ENCODE results near the gene SIL1. TPM values are rescaled to one million over a fixed set of nuclear protein-coding genes. Genes with fewer than 3 reads are reported as not detected.

SIL1 gene
- total and polyA plus RNA-seq, 2 of the 8 experiments (the other 6 are each of a cell fraction or from before 2014, with no cell fraction given), result 8.3 to 12.8 TPM

DNA sequence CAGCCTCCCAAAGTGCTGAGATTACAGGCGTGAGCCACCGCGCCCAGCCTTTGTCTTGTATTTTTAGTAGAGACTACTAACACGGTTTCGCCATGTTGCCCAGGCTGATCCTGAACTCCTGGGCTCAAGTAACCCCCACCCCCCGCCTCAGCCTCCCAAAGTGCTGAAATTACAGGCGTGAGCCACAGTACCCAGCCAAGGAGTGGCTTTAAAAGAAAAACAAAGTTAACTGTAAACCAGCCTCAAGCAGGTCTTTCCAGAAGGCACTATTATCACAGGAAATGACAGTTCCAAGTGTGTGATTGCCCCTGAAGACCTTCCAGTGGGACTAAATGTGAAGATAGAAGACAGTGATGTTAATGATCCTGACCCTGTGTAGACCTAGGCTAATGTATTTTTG is 31.1 kb downstream of the SIL1 start:
- H2AFZ ChIP-seq (ENCODE audit: low read length), result no peak overlapping the region
- H4K20me1 ChIP-seq (replicated peaks in 1 of 2; ENCODE audit: control insufficient read depth in 1 of 2, insufficient read depth in 2 of 2, low read length in 2 of 2), result no peaks in the 10 kb centered on the region
- H3K23me2 ChIP-seq (ENCODE audit: low read depth, low read length), result no peaks in the 10 kb centered on the region; the same call in 1 of the 2 replicates
- FAIRE-seq, result no peak
- H3K79me2 ChIP-seq (ENCODE audit: control insufficient read depth in 1 of 2, insufficient read depth in 2 of 2, low read length in 2 of 2), result no peaks in the 10 kb centered on the region
- H3K56ac ChIP-seq (replicated peaks; ENCODE audit: insufficient read length, low read depth, low read length), result no peak overlapping the region
- H3K4ac ChIP-seq (replicated peaks; ENCODE audit: insufficient read length, low read depth, low read length), result no peak overlapping the region
- CTCF ChIA-PET (ENCODE audit: partially characterized antibody), result interaction anchor here (0.9 to 1.2 kb wide), 2 partner anchors 9 to 12 kb away, joined by 4 read pairs; no protein-coding TSS in a partner anchor
- no peak overlapping the region for H3K18ac ChIP-seq (ENCODE audit: extremely low read depth, low read length)
- DNase-seq (ENCODE audit: low read depth in 1 of 2, low spot score in 2 of 2), result no peak
- no peak overlapping the region for H3K23ac ChIP-seq (ENCODE audit: insufficient read length)
- H3K79me1 ChIP-seq (ENCODE audit: low read depth, low read length), result no peaks in the 10 kb centered on the region
- H3K27me3 ChIP-seq (replicated peaks in 1 of 4; ENCODE audit: control insufficient read depth in 3 of 4, extremely low read depth in 1 of 4, insufficient read depth in 3 of 4, low read length in 3 of 4), result no peaks in the 10 kb centered on the region
- WGBS, 2 experiments (ENCODE audit: extremely low coverage in 1 of 2, insufficient coverage in 1 of 2, insufficient read length in 1 of 2, insufficient replicate concordance in 2 of 2, low coverage in 1 of 2, low lambda C conversion rate in 2 of 2, missing lambda C conversion rate in 1 of 2), result 76% methylated on average over 7 of the region's 7 CpGs; no CpG with 5 or more reads in 1 of the 2 experiments
- no peaks in the 10 kb centered on the region; a peak in 1 of 8 replicates for H3K36me3 ChIP-seq (ENCODE audit: control insufficient read depth in 2 of 4, insufficient read depth in 4 of 4, low read length in 3 of 4)
- H3K4me2 ChIP-seq (ENCODE audit: insufficient read depth in 1 of 2, low read depth in 2 of 2, low read length in 2 of 2), result no peak overlapping the region
- H2BK12ac ChIP-seq (ENCODE audit: low read depth, low read length), result no peak overlapping the region
- no peak overlapping the region for H4K91ac ChIP-seq (replicated peaks; ENCODE audit: insufficient read length, low read length)
- no peak overlapping the region for H3K14ac ChIP-seq (ENCODE audit: insufficient read length)
- H3K27ac ChIP-seq (ENCODE audit: low read depth, low read length), result no peak overlapping the region
- H2AK5ac ChIP-seq (ENCODE audit: low read depth, low read length), result no peak overlapping the region
- no peak overlapping the region for H2BK120ac ChIP-seq (replicated peaks; ENCODE audit: low read depth, low read length)
- no peak overlapping the region for H2BK15ac ChIP-seq (ENCODE audit: low read length)
- H3K4me1 ChIP-seq (replicated peaks in 1 of 4; ENCODE audit: control insufficient read depth in 3 of 4, insufficient read depth in 4 of 4, low read length in 3 of 4), result peaks cover 0 to 6% (median 3%) of the 10 kb centered on the region in 4 experiments; a peak in 2 of 7 replicates
- H3K9me3 ChIP-seq (ENCODE audit: insufficient read depth in 2 of 2, low read depth in 1 of 2, low read length in 1 of 2), result peaks cover 3 to 9% of the 10 kb centered on the region in 2 experiments; a peak in 2 of 4 replicates
- H3K9ac ChIP-seq (replicated peaks in 1 of 4; ENCODE audit: extremely low read depth in 1 of 4, low read depth in 3 of 4, low read length in 3 of 4), result no peak overlapping the region
- H2BK5ac ChIP-seq (ENCODE audit: low read depth, low read length), result no peak overlapping the region
- no peak overlapping the region for H3K4me3 ChIP-seq (ENCODE audit: extremely low read depth in 1 of 4, insufficient read depth in 2 of 4, low read depth in 3 of 4, low read length in 4 of 4)
- H2BK20ac ChIP-seq (ENCODE audit: low read length), result no peak overlapping the region
- POLR2A ChIA-PET (ENCODE audit: partially characterized antibody), result interaction anchor here (1.0 to 1.2 kb wide), 2 partner anchors 109 to 204 kb away, joined by 4 read pairs; no protein-coding TSS in a partner anchor
- H4K8ac ChIP-seq (ENCODE audit: extremely low read depth, insufficient read depth, low read length), result no peak overlapping the region
- no peak overlapping the region for H4K5ac ChIP-seq (ENCODE audit: insufficient read length, low read depth, low read length)
- TF ChIP-seq YY1 (IDR thresholded peaks at IDR 0.05; ENCODE audit: low read depth, low read length) (no peak), TAF1 (IDR thresholded peaks at IDR 0.05; ENCODE audit: low read depth, low read length) (no peak), SRF (IDR thresholded peaks at IDR 0.05; ENCODE audit: low read depth, low read length) (no peak), POLR2A (IDR thresholded peaks at IDR 0.05; ENCODE audit: control extremely low read depth in 1 of 2, low read depth in 2 of 2, low read length in 2 of 2) (no peak), BRCA1 (IDR thresholded peaks at IDR 0.05; ENCODE audit: low read depth, low read length) (no peak), POU5F1 (IDR thresholded peaks at IDR 0.05; ENCODE audit: low read depth, low read length) (no peak), RFX5 (IDR thresholded peaks at IDR 0.05; ENCODE audit: borderline replicate concordance, low read depth, low read length) (no peak), CHD2 (IDR thresholded peaks at IDR 0.05; ENCODE audit: low read length) (no peak), KDM5A (IDR thresholded peaks at IDR 0.05; ENCODE audit: low read length) (no peak), CREB1 (IDR thresholded peaks at IDR 0.05) (no peak), SP2 (IDR thresholded peaks at IDR 0.05; ENCODE audit: low read length) (no peak), NANOG (IDR thresholded peaks at IDR 0.05; ENCODE audit: insufficient read depth, low read depth, low read length, poor library complexity, severe bottlenecking) (no peak), HDAC2 (IDR thresholded peaks at IDR 0.05; ENCODE audit: borderline replicate concordance in 1 of 2, low read depth in 2 of 2, low read length in 2 of 2) (no peak)
- TF ChIP-seq, protein P1, sequence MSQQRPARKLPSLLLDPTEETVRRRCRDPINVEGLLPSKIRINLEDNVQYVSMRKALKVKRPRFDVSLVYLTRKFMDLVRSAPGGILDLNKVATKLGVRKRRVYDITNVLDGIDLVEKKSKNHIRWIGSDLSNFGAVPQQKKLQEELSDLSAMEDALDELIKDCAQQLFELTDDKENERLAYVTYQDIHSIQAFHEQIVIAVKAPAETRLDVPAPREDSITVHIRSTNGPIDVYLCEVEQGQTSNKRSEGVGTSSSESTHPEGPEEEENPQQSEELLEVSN (IDR thresholded peaks at IDR 0.05), result no peak
- TF ChIP-seq, protein P2, sequence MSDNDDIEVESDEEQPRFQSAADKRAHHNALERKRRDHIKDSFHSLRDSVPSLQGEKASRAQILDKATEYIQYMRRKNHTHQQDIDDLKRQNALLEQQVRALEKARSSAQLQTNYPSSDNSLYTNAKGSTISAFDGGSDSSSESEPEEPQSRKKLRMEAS (IDR thresholded peaks at IDR 0.05), result no peak
